ENCODE results near the gene GRID1. TPM values are rescaled to one million over a fixed set of nuclear protein-coding genes. Genes with fewer than 3 reads are reported as not detected.
"Not testable (repeated sequence)": the region's sequence is repeated elsewhere in the genome, so short reads cannot be mapped to it uniquely, and the experiment has no call there.

GRID1 gene
- total RNA-seq, 1 donor from 2014 or later: 7.1 TPM

GRCh38 chr10:86035791-86036543 lies 330.6 kb downstream of the GRID1 start:
- peak in 1 of 2 donors; percentile 70 for DNase-seq (ENCODE audit: extremely low spot score in 2 of 2)
- H3K4me1 ChIP-seq: no peaks in the 10 kb centered on the region
- no peaks in the 10 kb centered on the region for H3K27me3 ChIP-seq
- H3K27ac ChIP-seq: no peak overlapping the region
- intact Hi-C loops (cut with DNase I): no loop called here
- no peaks in the 10 kb centered on the region for H3K36me3 ChIP-seq
- H3K9me3 ChIP-seq: no peaks in the 10 kb centered on the region
- TF ChIP-seq CTCF (IDR thresholded peaks at IDR 0.05) (no peak), POLR2AphosphoS5 (IDR thresholded peaks at IDR 0.05; ENCODE audit: insufficient read depth in 1 of 2, low read depth in 1 of 2) (no peak), POLR2A (IDR thresholded peaks at IDR 0.05) (no peak)
- no peak overlapping the region for H3K4me3 ChIP-seq

- TF ChIP-seq POLR2A (IDR thresholded peaks at IDR 0.05) (no peak), POLR2AphosphoS5 (IDR thresholded peaks at IDR 0.05; ENCODE audit: insufficient read depth in 1 of 2, low read depth in 1 of 2) (no peak), CTCF (IDR thresholded peaks at IDR 0.05) (no peak)
- Histone ChIP-seq H3K27me3 (no peaks in the 10 kb centered on the region), H3K4me1 (no peaks in the 10 kb centered on the region), H3K9me3 (no peaks in the 10 kb centered on the region), H3K27ac (no peak overlapping the region), H3K36me3 (no peaks in the 10 kb centered on the region), H3K4me3 (no peak overlapping the region)
- peak in 1 of 2 donors; percentile 9 for DNase-seq (ENCODE audit: extremely low spot score in 2 of 2)
- intact Hi-C loops (cut with DNase I): no loop called here
Observed at GRCh38 chr10:86034710-86035109, 331.9 kb downstream of the GRID1 start.

GRCh38 chr10:86033581-86033980 lies 333.0 kb downstream of the GRID1 start:
- no peak for TF ChIP-seq CTCF (IDR thresholded peaks at IDR 0.05)
- no peak for TF ChIP-seq POLR2AphosphoS5 (IDR thresholded peaks at IDR 0.05; ENCODE audit: insufficient read depth in 1 of 2, low read depth in 1 of 2)
- TF ChIP-seq POLR2A (IDR thresholded peaks at IDR 0.05): no peak
- H3K27me3 ChIP-seq: no peaks in the 10 kb centered on the region
- H3K36me3 ChIP-seq: no peaks in the 10 kb centered on the region
- H3K27ac ChIP-seq: no peak overlapping the region
- H3K4me3 ChIP-seq: no peak overlapping the region
- no peaks in the 10 kb centered on the region for H3K4me1 ChIP-seq
- DNase-seq (ENCODE audit: extremely low spot score in 2 of 2): peak in 1 of 2 donors; percentile 74
- no peaks in the 10 kb centered on the region for H3K9me3 ChIP-seq
- intact Hi-C loops (cut with DNase I): no loop called here

- H3K4me1 ChIP-seq; H3K27me3 ChIP-seq; H3K4me3 ChIP-seq; intact Hi-C loops (cut with DNase I); H3K9me3 ChIP-seq; H3K36me3 ChIP-seq; H3K27ac ChIP-seq: not testable (repeated sequence)
- peak in 1 of 2 donors; percentile 58 for DNase-seq (ENCODE audit: extremely low spot score in 2 of 2)
Observed at GRCh38 chr10:86032087-86032486, 334.5 kb downstream of the GRID1 start.

GRCh38 chr10:86030312-86030711 lies 336.3 kb downstream of the GRID1 start:
- TF ChIP-seq CTCF (IDR thresholded peaks at IDR 0.05) (no peak), POLR2A (IDR thresholded peaks at IDR 0.05) (no peak), POLR2AphosphoS5 (IDR thresholded peaks at IDR 0.05; ENCODE audit: insufficient read depth in 1 of 2, low read depth in 1 of 2) (no peak)
- no peaks in the 10 kb centered on the region for H3K9me3 ChIP-seq
- no peak overlapping the region for H3K4me3 ChIP-seq
- DNase-seq (ENCODE audit: extremely low spot score in 2 of 2): no peak
- H3K27me3 ChIP-seq: no peaks in the 10 kb centered on the region
- intact Hi-C loops (cut with DNase I): no loop called here
- H3K36me3 ChIP-seq: no peaks in the 10 kb centered on the region
- H3K27ac ChIP-seq: no peak overlapping the region
- H3K4me1 ChIP-seq: no peaks in the 10 kb centered on the region
